BLaER1 (cell line): Measurements from ENCODE around the gene SYNPO2.

ENCODE experiments used
- H3K27ac ChIP-seq: shearing (Covaris generic); formaldehyde crosslinking; 2 replicates; pipeline ENCODE4 v1.8.1; 2022
- H3K27me3 ChIP-seq: shearing (Covaris generic); formaldehyde crosslinking; 2 replicates; pipeline ENCODE4 v1.8.1; 2022
- H3K36me3 ChIP-seq: shearing (Covaris generic); formaldehyde crosslinking; 2 replicates; pipeline ENCODE4 v1.8.1; 2022
- H3K4me1 ChIP-seq: shearing (Covaris generic); formaldehyde crosslinking; 2 replicates; pipeline ENCODE4 v1.8.1; 2022
- H3K4me2 ChIP-seq: shearing (Covaris generic); formaldehyde crosslinking; 2 replicates; pipeline ENCODE4 v1.8.1; 2022
- H3K4me3 ChIP-seq: shearing (Covaris generic); formaldehyde crosslinking; 2 replicates; pipeline ENCODE4 v1.8.1; 2022
- H3K9ac ChIP-seq: shearing (Covaris generic); formaldehyde crosslinking; 2 replicates; pipeline ENCODE4 v1.8.1; 2022
- H3K9me3 ChIP-seq: shearing (Covaris generic); formaldehyde crosslinking; 2 replicates; pipeline ENCODE4 v1.8.1; 2022
- H4K20me1 ChIP-seq: shearing (Covaris generic); formaldehyde crosslinking; 2 replicates; pipeline ENCODE4 v1.8.1; 2022
- Cebpa-rat ChIP-seq: shearing (Covaris generic); IDR thresholded peaks from 2 replicates; pipeline ENCODE4 v1.8.1; 2022

Gene SYNPO2

GRCh38 chr4:118909173-118909956 lies 20.7 kb downstream of the SYNPO2 start:
- H3K4me2 ChIP-seq = no peak overlapping the region
- no peak overlapping the region for H3K4me3 ChIP-seq
- no peaks in the 10 kb centered on the region for H3K4me1 ChIP-seq
- H4K20me1 ChIP-seq = no peaks in the 10 kb centered on the region
- H3K36me3 ChIP-seq = no peaks in the 10 kb centered on the region
- H3K9me3 ChIP-seq = no peaks in the 10 kb centered on the region
- H3K27me3 ChIP-seq = no peaks in the 10 kb centered on the region
- no peak for TF ChIP-seq Cebpa-rat
- H3K9ac ChIP-seq = no peak overlapping the region
- H3K27ac ChIP-seq = no peak overlapping the region

GRCh38 chr4:118910221-118910620 lies 21.6 kb downstream of the SYNPO2 start:
- H3K4me3 ChIP-seq = no peak overlapping the region
- H3K9ac ChIP-seq = no peak overlapping the region
- no peak for TF ChIP-seq Cebpa-rat
- no peaks in the 10 kb centered on the region for H3K27me3 ChIP-seq
- no peaks in the 10 kb centered on the region for H3K9me3 ChIP-seq
- no peak overlapping the region for H3K4me2 ChIP-seq
- no peak overlapping the region for H3K27ac ChIP-seq
- no peaks in the 10 kb centered on the region for H3K36me3 ChIP-seq
- no peaks in the 10 kb centered on the region for H3K4me1 ChIP-seq
- no peaks in the 10 kb centered on the region for H4K20me1 ChIP-seq

- Histone ChIP-seq H3K36me3 (no peaks in the 10 kb centered on the region), H3K4me1 (no peaks in the 10 kb centered on the region), H3K4me2 (no peak overlapping the region), H3K9ac (no peak overlapping the region), H3K4me3 (no peak overlapping the region), H3K9me3 (no peaks in the 10 kb centered on the region), H3K27me3 (no peaks in the 10 kb centered on the region), H4K20me1 (no peaks in the 10 kb centered on the region), H3K27ac (no peak overlapping the region)
- no peak for TF ChIP-seq Cebpa-rat
Observed at GRCh38 chr4:118911238-118911703, 22.6 kb downstream of the SYNPO2 start.

- H3K4me3 ChIP-seq = no peak overlapping the region
- no peak for TF ChIP-seq Cebpa-rat
- no peak overlapping the region for H3K4me2 ChIP-seq
- no peaks in the 10 kb centered on the region for H3K4me1 ChIP-seq
- no peaks in the 10 kb centered on the region for H4K20me1 ChIP-seq
- H3K27me3 ChIP-seq = no peaks in the 10 kb centered on the region
- H3K27ac ChIP-seq = no peak overlapping the region
- H3K36me3 ChIP-seq = no peaks in the 10 kb centered on the region
- H3K9ac ChIP-seq = no peak overlapping the region
- no peaks in the 10 kb centered on the region for H3K9me3 ChIP-seq
Observed at GRCh38 chr4:118915468-118915867, 26.8 kb downstream of the SYNPO2 start.

- H3K9me3 ChIP-seq = no peaks in the 10 kb centered on the region
- no peak overlapping the region for H3K4me3 ChIP-seq
- H3K27me3 ChIP-seq = no peaks in the 10 kb centered on the region
- H3K36me3 ChIP-seq = no peaks in the 10 kb centered on the region
- no peak for TF ChIP-seq Cebpa-rat
- no peak overlapping the region for H3K9ac ChIP-seq
- no peak overlapping the region for H3K4me2 ChIP-seq
- H3K27ac ChIP-seq = no peak overlapping the region
- no peaks in the 10 kb centered on the region for H4K20me1 ChIP-seq
- H3K4me1 ChIP-seq = no peaks in the 10 kb centered on the region
Observed at GRCh38 chr4:118916691-118917289, 28.1 kb downstream of the SYNPO2 start.

- H3K4me3 ChIP-seq = no peak overlapping the region
- H3K4me2 ChIP-seq = no peak overlapping the region
- H3K36me3 ChIP-seq = no peaks in the 10 kb centered on the region
- H4K20me1 ChIP-seq = no peaks in the 10 kb centered on the region
- H3K9ac ChIP-seq = no peak overlapping the region
- TF ChIP-seq Cebpa-rat = no peak
- H3K27me3 ChIP-seq = no peaks in the 10 kb centered on the region
- no peaks in the 10 kb centered on the region for H3K4me1 ChIP-seq
- H3K27ac ChIP-seq = no peak overlapping the region
- H3K9me3 ChIP-seq = no peaks in the 10 kb centered on the region
Observed at GRCh38 chr4:118917582-118917981, 28.9 kb downstream of the SYNPO2 start.

- no peaks in the 10 kb centered on the region for H3K4me1 ChIP-seq
- no peak overlapping the region for H3K9ac ChIP-seq
- no peak overlapping the region for H3K4me2 ChIP-seq
Observed at GRCh38 chr4:118918388-118918787, 29.7 kb downstream of the SYNPO2 start.

GRCh38 chr4:118920247-118920646 lies 31.6 kb downstream of the SYNPO2 start:
- TF ChIP-seq Cebpa-rat = no peak
- Histone ChIP-seq H3K9me3 (no peaks in the 10 kb centered on the region), H3K36me3 (no peaks in the 10 kb centered on the region), H3K27me3 (no peaks in the 10 kb centered on the region), H3K4me2 (no peak overlapping the region), H4K20me1 (no peaks in the 10 kb centered on the region), H3K4me3 (no peak overlapping the region), H3K27ac (no peak overlapping the region), H3K9ac (no peak overlapping the region), H3K4me1 (no peaks in the 10 kb centered on the region)

More at GRCh38 chr4:118918388-118918787, 29.7 kb downstream of the SYNPO2 start:
- TF ChIP-seq Cebpa-rat = no peak
- Histone ChIP-seq H3K4me3 (no peak overlapping the region), H3K36me3 (no peaks in the 10 kb centered on the region), H3K27ac (no peak overlapping the region), H3K9me3 (no peaks in the 10 kb centered on the region), H3K27me3 (no peaks in the 10 kb centered on the region), H4K20me1 (no peaks in the 10 kb centered on the region)

GRCh38 chr4:118921786-118922185 lies 33.1 kb downstream of the SYNPO2 start:
- H3K4me2 ChIP-seq = no peak overlapping the region

GRCh38 chr4:118923891-118924290 lies 35.2 kb downstream of the SYNPO2 start:
- H3K27me3 ChIP-seq = no peaks in the 10 kb centered on the region
- no peak overlapping the region for H3K9ac ChIP-seq
- H3K9me3 ChIP-seq = no peaks in the 10 kb centered on the region
- H3K4me3 ChIP-seq = no peak overlapping the region
- H3K4me2 ChIP-seq = no peak overlapping the region
- no peak overlapping the region for H3K27ac ChIP-seq
- no peaks in the 10 kb centered on the region for H3K4me1 ChIP-seq
- no peaks in the 10 kb centered on the region for H3K36me3 ChIP-seq
- TF ChIP-seq Cebpa-rat = no peak
- no peaks in the 10 kb centered on the region for H4K20me1 ChIP-seq

More at GRCh38 chr4:118921786-118922185, 33.1 kb downstream of the SYNPO2 start:
- TF ChIP-seq Cebpa-rat = no peak
- Histone ChIP-seq H3K27me3 (no peaks in the 10 kb centered on the region), H3K9me3 (no peaks in the 10 kb centered on the region), H3K9ac (no peak overlapping the region), H3K4me3 (no peak overlapping the region), H3K4me1 (no peaks in the 10 kb centered on the region), H4K20me1 (no peaks in the 10 kb centered on the region), H3K27ac (no peak overlapping the region), H3K36me3 (no peaks in the 10 kb centered on the region)
